IPS DF 4.7 (cell line): Measurements from ENCODE around the gene EZH1.
"Not testable (repeated sequence)": the region's sequence is repeated elsewhere in the genome, so short reads cannot be mapped to it uniquely, and the experiment has no call there.

Experiments
- DNase-seq: peaks from one replicate; pipeline ENCODE4 v3.0.0-alpha.2; 2013; ENCODE audit warnings: low spot score; ENCODE audit errors: extremely low read depth

EZH1 gene

DNA sequence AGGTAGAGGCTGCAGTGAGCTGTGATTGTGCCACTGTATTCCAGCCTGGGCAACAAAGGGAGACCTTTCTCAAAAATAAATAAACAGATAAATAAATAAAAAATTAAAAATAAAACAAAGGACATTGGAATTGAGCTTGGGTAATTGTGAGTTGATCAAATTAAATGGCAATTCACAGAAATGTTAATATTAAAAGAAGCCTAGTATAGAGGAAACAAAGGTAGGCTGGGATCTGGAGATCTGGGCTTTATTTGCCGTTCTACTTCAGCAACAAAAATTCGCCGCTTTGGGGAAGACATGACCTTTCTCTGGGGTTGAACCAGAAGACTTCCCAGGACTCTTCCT is 28.1 kb upstream of the EZH1 start:
- no peak for DNase-seq

DNA sequence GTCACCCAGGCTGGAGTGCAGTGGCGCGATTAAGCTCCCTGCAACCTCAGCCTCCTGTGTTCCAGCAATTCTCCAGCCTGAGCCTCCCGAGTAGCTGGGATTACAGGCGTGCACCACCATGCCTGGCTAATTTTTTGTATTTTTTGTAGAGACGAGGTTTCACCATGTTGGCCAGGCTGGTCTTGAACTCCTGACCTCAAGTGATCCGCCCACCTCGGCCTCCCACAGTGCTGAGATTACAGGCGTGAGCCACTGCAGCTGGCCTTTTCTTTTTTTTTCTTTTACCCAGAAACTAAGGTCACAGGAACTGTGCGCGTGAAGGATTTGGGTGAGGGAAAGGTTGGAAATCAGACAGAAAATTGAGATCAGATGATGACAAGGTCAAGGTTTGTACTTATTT is 25.1 kb upstream of the EZH1 start:
- DNase-seq, result not testable (repeated sequence)

DNA sequence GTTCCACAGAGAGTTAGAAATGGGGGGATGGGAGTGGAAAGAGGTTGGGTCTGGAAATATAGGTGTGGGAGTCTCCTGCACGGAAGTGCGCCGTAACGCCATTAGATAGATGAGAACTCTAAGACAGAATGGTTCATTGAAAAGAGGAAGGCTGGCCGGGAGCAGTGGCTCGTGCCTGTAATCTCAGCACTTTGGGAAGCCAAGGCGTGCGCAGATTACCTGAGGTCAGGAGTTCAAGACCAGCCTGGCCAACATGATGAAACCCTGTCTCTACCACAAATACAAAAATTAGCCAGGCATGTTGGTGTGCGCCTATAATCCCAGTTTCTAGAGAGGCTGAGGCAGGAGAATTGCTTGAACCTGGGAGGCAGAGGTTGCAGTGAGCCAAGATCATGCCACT is 23.2 kb upstream of the EZH1 start:
- DNase-seq, result not testable (repeated sequence)

DNA sequence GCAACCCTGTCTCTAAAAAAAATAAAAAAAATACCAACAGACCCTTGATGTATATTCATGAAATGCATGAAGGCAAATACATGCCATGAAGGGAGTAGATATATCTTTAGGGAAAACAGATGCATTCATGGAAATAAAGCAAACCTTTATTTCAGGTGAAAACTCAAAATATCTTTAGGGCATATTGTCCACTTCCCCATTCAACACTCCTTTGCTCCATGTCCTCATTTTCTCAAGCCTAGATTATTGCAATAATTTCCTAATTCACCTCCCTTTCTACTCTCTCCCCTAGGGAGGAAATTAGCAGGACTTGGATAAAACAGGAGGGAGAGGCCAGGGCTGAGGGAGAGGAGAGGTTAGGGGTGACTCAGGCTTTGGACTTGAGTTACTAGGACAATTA is 22.7 kb upstream of the EZH1 start:
- DNase-seq, result no peak

DNA sequence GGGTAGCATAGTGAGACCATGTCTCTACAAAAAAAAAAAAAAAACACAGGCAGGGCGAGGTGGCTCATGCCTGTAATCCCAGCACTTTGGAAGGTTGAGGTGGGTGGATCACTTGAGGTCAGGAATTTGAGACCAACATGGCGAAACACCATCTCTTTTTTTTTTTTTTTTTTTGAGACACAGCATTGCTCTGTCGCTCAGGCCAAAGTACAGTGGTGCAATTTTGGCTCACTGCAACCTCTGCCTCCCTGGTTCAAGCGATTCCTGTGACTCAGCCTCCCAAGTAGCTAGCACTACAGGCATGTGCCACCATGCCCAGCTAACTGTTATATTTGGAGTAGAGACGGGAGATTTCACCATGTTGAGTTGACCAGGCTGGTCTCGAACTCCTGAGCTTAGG is 21.3 kb upstream of the EZH1 start:
- DNase-seq, result no peak

DNA sequence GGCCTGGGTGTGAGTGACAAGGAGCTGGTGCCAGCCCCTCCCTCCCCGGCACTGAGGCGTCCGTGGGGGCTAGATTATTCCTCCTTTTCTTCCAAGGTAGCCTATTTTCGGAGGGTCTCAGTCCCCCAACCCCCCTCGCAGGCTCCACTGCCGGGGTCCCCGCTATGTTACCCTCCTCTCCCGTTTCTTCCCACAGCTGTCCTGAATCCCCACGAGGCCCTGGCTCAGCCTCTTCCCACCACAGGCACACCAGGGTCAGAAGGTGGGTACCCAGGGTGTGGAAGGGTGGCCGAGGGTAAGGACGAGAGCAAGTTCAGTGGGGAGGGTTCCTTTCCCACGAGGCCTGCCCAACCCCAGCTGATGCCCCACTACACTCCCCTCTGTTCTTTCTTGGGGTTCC is 16.8 kb upstream of the EZH1 start:
- no peak for DNase-seq

DNA sequence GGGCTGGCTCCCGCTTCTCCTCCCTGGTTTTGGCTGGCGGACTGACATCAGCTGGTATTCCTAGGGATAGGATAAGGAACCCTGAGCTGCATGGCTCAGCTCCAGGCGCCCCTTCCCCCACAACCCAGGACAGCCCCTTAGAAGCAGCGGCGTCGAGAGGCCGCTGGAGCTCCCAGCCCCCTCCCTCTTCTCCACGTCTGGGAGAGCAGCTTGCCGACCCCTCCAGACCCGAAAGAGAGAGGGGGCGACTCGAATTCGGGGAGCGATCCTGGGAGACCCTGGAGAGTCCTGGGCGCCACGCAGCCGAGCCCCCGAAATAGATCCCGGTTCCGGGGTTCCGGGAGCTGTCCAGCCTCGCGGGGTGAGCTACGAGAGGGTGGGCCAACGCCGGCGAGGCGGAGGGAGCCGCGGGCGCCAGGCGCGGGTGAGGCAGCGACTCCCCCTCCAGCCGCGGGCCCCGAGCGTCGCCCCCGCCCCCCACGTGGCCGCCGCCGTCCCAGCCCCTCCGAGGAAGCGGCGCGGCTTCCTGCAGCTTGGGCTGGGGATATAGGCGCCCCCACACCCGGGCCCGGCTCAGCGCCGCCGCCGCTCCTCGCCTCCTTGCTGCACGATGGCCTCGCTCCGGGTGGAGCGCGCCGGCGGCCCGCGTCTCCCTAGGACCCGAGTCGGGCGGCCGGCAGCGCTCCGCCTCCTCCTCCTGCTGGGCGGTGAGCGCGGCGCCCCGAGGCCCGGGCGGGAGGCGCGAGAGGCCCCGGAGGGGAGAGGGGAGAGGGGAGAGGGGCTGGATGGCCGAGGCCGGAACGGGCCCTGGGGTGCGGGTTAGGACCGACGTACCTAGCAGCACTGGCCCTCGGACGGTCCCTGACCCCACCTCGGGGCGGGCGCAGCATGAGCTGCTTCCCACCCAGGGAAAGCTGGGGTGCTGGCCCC is 16.1 kb upstream of the EZH1 start, which contains the start of gene RAMP2:
Gene RAMP2 (plus strand): TSS at position 576 of the 930 bp plus-strand sequence. CDS start 35 bp downstream, at position 611.
- DNase-seq, result no peak

DNA sequence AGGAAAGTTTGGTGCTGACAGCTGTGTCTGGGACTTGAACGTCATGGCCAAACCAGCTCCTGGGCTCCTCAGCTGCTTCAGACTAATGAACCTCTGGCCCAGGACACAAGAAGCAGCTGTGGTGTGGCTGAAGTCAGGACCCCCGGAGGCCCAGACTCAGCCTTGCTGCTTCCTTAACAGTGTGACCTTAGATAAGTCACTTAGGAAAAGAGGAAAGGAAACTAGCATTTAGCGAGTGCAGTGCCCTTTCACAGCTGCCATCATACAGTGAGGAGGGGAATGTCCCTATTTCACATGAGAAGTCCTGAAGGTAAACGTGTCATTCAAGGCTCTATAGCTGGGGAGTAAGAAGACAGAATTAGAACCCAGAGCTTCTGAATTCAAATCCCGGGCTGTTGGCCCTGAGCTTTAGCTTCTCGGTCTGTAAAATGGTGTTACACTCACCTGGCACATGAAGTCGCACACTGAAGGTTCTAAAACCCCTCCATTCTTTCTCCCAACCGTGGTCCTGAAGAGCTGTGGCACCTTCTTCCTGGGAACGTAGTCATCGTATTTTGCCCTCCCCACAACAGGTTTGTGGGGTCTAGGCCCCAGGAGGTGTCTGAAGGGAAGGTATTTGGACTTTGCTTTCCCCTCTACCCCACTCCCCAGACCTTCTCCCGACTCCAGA is 15.3 kb upstream of the EZH1 start:
- no peak for DNase-seq

DNA sequence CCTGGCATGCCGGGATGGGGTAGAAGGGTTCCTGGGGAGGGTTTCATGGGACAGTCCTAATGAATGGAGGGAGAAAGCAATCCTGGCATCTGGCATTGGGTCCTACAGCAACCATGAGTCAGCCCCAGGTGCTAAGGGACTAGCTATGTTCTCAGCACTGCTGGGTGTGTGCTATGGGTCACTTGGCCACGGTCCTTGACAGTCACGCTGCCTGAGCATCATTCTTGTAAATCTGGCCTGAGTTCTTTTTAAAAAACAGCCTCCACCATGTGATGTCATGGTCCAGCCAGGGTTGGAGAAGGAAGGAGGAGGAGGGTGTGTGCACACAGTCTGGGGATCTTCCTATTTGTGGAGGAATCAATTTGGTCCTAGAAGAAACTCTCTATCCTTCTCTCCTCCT is 9.9 kb upstream of the EZH1 start:
- DNase-seq, result no peak

DNA sequence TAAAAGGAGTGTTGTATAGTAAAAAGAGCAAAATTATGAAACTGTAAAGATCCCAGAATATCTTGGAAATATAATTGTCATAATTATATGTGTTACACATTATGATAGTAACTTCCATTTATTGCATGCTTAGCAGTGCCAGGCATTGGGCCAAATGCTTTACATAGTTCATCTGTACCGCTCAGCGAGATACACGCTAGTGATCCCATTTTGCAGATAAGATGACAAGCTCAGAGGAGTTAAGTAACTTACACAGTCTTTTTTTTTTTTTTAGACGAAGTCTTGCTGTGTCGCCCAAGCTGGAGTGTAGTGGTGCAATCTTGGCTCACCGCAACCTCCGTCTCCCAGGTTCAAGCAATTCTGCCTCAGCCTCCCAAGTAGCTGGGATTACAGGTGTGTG is 6.8 kb upstream of the EZH1 start:
- no peak for DNase-seq

DNA sequence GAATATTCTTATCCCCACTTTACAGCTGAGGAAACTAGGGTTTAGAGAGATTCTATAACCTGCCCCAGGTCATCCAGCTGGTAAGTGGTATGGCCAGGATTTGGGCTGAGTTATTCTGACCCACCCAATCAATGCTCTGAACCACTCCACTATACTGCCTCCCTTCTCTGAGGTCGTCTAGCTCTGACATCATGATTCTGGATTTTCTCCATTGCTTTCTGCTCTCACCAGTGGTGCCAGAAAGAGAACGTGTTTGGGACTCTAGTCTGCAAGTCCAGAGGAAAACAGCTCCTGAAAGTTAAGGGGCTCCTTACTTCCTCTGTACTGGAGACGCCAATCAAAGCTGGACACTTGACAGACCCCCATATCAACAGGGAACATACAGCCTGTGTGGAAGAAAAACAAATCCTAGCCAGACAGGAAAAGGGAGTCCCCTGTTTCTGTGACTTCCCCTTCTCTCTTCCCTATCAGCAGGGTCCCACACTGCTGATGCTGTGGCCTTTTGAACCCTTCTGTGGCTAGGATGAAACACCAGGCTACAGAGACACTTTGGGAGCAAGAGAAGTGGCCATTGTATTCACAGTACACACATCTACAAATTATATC is 6.0 kb upstream of the EZH1 start:
- no peak for DNase-seq

DNA sequence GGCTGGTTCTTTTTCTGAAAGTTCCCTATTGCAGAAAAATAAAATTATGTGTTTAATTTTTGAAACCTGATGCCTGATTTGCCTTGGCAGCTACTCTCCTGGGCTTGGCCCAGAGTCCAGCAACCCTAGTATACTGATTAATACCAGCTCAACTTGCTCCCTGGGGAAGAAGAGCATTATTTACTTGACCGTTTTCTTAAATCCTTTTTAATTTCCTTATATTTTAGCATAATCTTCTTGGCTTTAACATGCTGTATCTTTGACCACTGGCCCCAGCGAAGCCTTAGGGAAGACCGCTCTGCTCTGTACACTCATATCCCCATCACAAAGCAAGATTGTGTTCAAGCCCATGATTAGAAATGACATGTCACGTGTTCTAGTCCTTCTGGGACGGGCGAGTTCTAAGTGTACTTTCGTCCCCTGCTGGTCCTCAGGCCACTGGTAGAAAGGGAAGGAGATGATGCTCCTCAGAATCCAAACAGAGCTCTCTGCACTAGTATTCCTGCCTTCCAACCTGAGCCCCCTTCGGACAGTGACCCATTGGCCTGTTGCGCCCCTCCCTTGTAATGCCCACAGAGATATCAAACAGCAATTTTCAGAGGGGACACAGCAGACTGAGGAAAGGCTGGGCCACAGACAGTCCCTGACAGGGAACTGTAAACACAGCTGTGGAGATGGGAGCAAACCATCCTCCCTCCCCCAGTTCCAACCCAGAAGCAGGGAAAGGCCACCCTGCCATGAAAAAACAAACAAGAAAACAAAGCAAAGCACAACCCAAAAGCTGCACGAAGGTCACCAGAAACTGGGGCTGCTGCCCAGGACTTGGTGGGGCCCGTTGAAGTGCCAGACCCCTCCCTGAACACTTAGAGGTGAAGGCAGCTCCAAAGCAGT is 4.3 kb upstream of the EZH1 start:
- DNase-seq, result no peak

DNA sequence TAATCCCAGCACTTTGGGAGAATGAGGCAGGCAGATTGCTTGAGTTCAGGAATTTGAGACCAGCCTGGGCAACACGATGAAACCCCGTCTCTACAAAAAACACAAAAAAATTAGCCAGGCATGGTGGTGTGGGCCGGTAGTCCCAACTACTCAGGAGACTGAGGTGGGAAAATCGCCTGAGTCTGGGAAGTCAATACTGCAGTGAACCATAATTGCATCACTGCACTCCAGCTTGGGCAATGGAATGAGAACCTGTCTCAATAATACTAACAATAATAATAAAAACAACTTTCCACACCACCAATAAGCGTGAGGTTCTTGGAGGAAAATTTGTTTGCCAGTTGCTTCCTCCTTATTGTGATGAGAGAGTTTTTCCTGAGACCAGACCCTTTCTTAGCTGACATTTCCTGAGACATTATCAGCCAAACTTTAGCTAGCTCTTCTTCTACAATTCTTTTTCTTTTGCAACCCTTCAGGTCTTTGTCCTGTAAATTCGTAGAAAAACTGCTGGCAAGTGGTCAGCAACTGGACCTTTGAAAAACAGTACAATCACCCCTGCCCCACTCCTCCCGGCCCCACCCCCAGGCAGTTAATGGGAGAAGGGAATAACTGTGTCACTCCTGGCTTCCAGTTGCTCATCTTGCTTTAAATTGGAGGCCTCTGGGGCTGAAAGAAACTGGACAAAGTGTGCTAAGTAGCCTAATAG is 3.5 kb upstream of the EZH1 start:
- DNase-seq, result no peak

DNA sequence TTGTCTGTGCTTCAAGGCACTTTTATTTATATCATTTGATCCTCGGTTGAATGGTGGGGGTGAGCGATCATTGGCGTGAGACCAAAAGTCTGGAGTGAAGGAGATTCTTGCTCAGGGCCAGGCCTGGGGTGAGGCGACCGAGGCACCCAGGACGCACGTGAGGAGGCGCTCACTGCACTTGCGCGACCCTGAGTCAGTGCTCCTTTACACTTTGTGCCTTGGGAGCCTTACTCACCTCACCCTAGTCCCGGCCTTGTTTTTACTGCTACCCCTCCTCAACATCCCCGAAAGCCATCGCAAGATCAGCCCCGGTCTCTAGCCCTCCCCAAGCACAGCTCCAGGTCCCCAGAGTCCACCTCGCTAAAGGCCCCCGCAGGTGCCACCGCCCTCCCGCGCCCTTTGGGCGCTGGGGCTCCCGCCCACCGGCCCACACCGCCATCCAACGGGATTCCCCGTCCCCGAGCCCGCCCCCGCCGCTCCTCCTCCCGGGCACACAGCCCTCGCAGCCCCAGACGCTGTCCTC is 496 bp downstream of the EZH1 start:
- no peak for DNase-seq

DNA sequence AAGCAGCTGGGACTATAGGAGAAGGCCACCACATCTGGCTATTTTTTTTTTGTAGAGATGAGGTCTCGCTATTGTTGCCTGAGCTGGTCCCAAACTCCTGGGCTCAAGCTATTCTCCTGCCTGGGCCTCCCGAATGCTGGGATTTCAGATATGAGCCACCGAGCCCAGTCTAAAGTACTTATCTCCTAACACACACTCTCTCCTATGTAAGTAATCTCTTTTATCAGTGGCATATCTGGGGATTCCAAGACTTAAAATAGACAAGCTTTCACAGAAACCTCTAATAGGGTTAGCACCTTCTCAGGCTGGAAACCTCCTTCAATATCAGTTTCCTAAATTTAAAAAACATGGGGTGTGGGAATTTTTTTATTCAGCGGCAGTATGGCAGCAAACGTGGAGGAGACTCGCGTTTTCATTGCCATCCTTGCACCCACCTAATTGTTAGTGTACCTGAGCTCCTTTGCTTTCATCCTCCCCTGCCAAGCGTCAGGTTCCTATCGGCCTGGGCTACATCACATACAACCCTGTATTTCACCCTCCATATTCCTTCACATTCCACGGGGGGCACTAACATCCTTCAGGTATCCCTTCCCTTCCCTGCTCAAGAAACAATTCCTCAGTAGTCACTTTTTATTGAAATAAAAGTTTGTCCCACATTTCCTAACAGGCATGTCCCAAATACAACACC is 1.1 kb downstream of the EZH1 start:
- no peak for DNase-seq

DNA sequence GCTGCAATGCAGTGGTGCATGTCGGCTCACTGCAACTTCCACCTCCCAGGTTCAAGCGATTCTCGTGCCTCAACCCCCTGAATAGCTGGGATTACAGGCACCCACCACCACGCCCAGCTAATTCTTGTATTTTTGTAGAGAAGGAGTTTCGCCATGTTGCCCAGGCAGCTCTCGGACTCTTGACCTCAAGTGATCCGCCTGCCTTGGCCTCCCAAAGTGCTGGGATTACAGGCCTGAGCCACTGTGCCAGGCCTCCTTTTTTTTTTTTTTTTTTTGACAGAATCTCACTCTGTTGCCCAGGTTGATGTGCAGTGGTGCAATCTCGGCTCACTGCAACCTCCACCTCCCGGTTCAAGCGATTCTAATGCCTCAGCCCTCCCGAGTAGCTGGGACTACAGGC is 1.9 kb downstream of the EZH1 start:
- DNase-seq, result not testable (repeated sequence)

DNA sequence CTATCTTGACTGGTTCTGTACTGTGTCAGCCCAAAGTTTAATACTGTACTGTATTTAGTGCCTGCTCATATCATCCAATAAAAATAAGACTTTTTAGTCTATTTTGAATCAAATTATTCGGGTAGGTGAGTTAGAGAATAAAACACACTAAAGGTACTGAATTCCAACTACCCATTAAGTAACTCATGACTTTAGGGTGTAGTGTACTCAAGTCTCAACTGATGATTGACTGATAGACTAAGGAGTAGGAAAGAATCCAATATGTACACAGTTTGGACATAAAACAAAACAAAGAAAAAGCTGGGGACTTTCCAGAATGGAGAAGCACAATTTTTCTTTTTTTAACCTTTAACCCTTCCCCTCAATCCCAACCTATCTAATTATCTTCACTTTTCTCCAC is 4.1 kb downstream of the EZH1 start:
- DNase-seq, result no peak

DNA sequence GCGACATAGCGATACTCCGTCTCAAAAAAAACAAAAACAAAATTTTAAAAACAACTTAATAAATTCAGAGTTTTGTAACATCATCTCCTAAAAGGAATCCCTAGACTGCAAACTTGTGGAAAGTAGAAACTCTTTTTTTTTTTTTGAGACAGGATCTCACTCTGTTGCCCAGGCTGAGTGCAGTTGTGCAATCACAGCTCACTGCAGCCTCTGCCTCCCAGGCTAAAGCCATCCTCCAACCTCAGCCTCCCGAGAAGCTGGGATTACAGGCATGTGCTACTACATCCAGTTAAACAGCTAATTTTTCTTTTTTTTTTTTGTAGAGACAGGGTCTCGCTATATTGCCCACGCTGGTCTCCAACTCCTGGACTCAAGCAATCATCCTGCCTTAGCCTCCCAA is 19.7 kb downstream of the EZH1 start:
- DNase-seq, result no peak

DNA sequence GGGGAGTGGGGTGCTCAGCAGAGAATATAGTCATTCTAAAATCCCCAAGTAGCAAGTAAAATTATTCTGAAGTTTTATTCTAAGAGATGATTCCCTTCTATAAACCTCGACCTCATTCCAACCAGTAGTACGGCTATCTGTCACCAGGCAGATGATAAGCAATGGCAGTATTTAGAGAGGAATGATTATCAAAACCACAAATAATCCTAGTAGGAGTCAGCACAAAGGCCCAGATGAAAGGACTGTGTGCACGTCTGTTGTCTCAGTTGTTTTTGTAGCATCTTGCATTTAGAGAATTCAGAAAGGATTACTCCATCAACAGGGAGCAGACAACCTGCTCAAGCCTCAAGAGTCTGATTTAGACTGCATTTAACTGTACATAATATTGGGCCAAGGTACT is 21.2 kb downstream of the EZH1 start:
- no peak for DNase-seq

DNA sequence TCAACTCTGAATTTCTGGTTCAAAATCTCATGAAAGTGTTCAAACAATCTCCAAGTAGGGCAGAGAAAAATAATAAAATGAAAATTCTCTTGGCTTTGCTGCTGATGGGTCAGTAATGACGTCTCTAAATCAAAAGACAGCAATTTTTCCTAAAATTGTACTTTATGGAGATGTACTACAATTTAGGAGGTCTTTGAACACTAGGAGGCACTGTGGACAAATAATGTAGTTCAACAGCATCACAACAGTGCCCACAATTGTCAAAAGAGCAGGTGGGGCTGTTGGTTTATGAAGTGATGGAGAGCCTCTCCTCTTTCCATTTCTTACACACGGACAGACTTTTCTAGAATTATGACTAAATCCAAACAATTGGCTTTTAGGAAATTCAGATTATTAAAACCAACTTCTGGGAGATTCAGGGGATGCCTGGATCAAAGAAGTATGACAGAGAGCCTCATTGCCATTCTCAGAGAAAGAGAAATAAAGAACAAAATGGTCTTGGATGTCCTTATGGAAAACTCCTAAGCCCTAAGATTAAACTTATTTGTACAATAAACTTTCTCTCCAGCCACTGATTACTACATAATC is 23.8 kb downstream of the EZH1 start:
- DNase-seq, result peak; percentile 19
